Activated effector memory CD4-positive, alpha-beta T cell treated with anti-CD3 and anti-CD28 coated beads, Interleukin-2, amount 50 U/mL, for 16 hours (primary cell): ENCODE data around the gene G2E3.
"Not testable (repeated sequence)": the region's sequence is repeated elsewhere in the genome, so short reads cannot be mapped to it uniquely, and the experiment has no call there.

Experiments
- DNase-seq: peaks from one replicate; pipeline ENCODE4 v3.0.0-alpha.2; 2020

G2E3 gene

GRCh38 chr14:30607156-30607780 is 48.3 kb downstream of the G2E3 start:
- no peak for DNase-seq

- no peak for DNase-seq
These were observed 49.6 kb downstream of the G2E3 start for GRCh38 chr14:30608533-30609006.

GRCh38 chr14:30610787-30611343 is 51.9 kb downstream of the G2E3 start:
- no peak for DNase-seq

DNA sequence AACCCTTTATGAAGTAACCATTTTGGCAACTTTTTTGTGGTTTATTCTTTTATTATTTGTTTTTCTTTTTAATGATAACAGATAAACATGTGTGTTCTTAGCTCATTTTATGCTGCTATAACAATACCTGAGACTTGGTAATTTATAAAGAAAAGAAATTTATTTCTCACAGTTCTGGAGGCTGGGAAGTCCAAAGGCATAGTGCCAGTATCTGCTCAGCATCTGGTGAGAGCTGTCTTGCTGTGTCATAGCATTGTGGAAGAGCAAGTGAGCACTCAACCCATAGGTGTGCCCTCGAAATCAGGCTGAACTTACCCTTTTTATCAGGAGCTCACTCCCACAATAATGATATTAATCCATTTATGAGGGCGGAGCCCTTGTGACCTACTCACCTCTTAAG is 55.2 kb downstream of the G2E3 start:
- no peak for DNase-seq

- DNase-seq, result no peak
These were observed 61.2 kb downstream of the G2E3 start for GRCh38 chr14:30620178-30620577.

GRCh38 chr14:30621354-30621939 is 62.5 kb downstream of the G2E3 start:
- DNase-seq, result no peak

GRCh38 chr14:30621940-30622830 is 63.2 kb downstream of the G2E3 start, which contains the start of gene SCFD1:
TSS of gene SCFD1 (plus strand) at chr14:30622319. CDS start at chr14:30622339, 20 bp downstream.
- peak; percentile 98 for DNase-seq

- DNase-seq, result no peak
These were observed 64.6 kb downstream of the G2E3 start for GRCh38 chr14:30623412-30624131.

GRCh38 chr14:30624132-30624423 is 65.1 kb downstream of the G2E3 start:
- no peak for DNase-seq

GRCh38 chr14:30625533-30625932 is 66.6 kb downstream of the G2E3 start:
- DNase-seq, result no peak

DNA sequence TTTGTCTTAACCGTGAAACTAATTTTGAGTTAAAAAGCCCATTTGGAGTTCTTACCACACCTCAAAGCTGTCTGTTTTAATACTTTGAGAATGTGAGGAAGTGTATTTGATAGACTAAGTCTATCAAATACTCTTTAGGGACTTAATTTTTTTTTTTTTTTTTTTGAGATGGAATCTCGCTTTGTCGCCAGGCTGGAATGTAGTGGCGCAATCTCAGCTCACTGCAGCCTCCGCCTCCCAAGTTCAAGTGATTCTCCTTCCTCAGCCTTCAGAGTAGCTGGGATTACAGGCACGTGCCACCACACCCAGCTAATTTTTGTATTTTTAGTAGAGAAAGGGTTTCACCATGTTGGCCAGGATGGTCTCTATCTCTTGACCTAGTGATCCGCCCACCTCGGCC is 70.5 kb downstream of the G2E3 start:
- not testable (repeated sequence) for DNase-seq

- no peak for DNase-seq
These were observed 71.3 kb downstream of the G2E3 start for GRCh38 chr14:30630248-30630647.

DNA sequence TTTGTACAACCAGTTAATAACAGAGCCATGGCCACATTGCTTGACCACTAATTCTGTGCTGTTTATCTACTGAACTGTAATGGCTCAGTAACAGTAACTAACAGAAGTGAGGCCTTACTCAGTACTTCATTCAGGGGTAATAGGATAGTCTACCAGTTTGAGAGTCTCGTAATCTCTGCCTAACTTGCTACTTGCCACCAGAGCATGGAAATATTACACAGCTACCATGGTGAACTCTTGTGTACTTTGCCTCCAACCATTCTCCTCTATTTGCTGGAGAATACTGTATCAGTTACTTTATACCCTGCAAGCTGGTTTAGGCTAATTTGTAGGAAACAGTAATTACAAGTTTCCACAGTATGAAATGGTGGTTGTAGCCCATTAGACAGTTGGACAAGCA is 73.8 kb downstream of the G2E3 start:
- no peak for DNase-seq

GRCh38 chr14:30638926-30639325 is 80.0 kb downstream of the G2E3 start:
- DNase-seq, result no peak

DNA sequence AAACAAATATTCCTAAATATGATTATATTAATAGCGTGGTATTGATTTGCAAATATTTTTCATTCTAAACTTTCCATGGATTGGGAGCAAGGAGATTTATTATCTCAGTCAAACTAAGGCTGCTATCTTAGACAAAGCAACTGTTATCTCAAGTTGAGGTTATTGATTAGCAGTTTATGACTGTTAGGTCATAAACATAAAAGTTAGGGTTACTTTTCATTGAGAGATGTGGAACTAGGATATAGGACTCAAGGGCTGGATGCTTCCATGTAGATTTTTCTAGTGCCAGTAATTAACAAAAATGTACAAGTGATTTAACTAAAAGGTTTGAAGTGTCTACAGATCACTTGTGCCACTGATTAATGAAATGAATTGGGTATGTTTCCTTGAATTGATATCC is 82.2 kb downstream of the G2E3 start:
- no peak for DNase-seq

- DNase-seq, result not testable (repeated sequence)
These were observed 85.5 kb downstream of the G2E3 start for GRCh38 chr14:30644462-30644861.

- DNase-seq, result no peak
These were observed 86.6 kb downstream of the G2E3 start for GRCh38 chr14:30645600-30645999.

GRCh38 chr14:30648471-30648870 is 89.5 kb downstream of the G2E3 start:
- no peak for DNase-seq

GRCh38 chr14:30651937-30652336 is 93.0 kb downstream of the G2E3 start:
- DNase-seq, result no peak

- DNase-seq, result no peak
These were observed 96.2 kb downstream of the G2E3 start for GRCh38 chr14:30655124-30655523.

GRCh38 chr14:30655658-30656057 is 96.7 kb downstream of the G2E3 start:
- DNase-seq, result no peak

DNA sequence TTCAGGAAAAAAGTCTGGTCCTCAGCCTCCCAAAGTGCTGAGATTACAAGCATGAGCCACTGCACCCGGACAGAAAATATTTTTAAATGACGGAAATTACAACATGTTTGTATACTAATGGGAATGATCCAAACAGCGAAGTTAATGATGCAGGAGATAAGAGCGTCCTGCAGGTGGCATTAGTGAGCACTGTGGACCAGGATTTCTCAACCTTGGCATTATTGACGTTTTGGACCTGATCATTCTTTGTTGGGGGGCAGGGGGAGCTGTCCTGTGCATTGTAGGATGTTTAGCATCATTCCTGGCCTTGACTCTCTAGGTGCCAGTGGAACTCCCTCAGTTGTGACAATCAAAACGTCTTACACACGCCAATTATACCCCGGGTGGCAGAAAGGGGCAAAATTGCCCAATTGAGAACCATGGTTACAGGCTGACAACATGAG is 97.3 kb downstream of the G2E3 start:
- DNase-seq, result peak; percentile 65

DNA sequence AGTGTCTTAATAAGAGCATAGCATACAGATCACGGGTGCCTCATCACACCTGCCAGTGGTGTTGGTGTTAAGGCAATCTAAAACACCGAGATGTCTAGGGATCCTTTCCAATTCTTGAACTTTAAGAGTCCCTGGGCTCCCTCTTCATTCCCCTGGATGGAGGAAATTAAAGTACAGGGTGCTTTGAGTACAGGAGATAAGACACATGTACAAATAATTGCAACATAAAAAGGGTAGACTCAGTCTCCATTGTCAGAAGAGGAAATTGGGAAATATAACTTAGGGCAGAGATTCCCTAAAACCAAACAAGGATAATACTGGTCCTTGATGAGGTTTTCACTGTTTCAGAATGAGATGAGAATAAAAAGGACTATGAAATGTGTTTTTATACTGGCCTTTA is 98.1 kb downstream of the G2E3 start:
- no peak for DNase-seq
